ENCODE data around the gene PHF21B. TPM values are rescaled to one million over a fixed set of nuclear protein-coding genes. Genes with fewer than 3 reads are reported as not detected.
"Not testable (repeated sequence)": the region's sequence is repeated elsewhere in the genome, so short reads cannot be mapped to it uniquely, and the experiment has no call there.

PHF21B gene
- polyA plus RNA-seq, 1 donor (not counting 4 experiments of a cell fraction or from before 2014, with no cell fraction given), result not detected

DNA sequence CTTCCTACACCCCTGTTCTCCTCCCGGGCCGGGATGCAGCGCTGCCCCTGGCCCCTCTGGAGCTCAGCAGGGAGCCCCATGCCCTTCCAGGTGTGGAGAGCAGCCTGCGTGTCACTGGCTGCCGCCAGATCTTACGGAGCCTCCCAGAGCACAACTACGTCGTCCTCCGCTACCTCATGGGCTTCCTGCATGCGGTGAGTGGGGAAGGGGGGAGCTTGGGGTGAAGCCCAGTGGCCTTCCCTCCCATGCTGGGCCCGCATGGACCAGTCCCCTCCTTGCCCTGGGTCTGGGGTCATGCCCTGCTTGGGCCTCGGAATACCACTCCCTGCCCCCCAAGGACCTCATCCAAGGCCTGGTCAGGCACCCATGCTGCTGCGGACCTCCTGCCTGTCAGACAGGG, 150.2 kb downstream of the PHF21B start:
- H3K79me2 ChIP-seq (ENCODE audit: control insufficient read depth, insufficient read depth, low read length), result no peaks in the 10 kb centered on the region
- dilution Hi-C loops (cut with MboI; ENCODE audit: extremely low pct_ligation_motif_present, low sequenced_read_pairs), result no loop called here
- H2AFZ ChIP-seq (ENCODE audit: control insufficient read depth, low read length), result no peak overlapping the region
- H3K27me3 ChIP-seq (ENCODE audit: control insufficient read depth, extremely low read depth, insufficient read depth, low read length), result no peaks in the 10 kb centered on the region
- DNase-seq (ENCODE audit: low read depth, low spot score) (no peak), FAIRE-seq (no peak)
- no peaks in the 10 kb centered on the region for H3K9me1 ChIP-seq (ENCODE audit: control insufficient read depth, extremely low read depth, insufficient read depth, low read length)
- no peaks in the 10 kb centered on the region for H4K20me1 ChIP-seq (ENCODE audit: control insufficient read depth, extremely low read depth, insufficient read depth, low read length)
- no peak overlapping the region for H3K9ac ChIP-seq (ENCODE audit: control insufficient read depth, extremely low read depth, insufficient read depth, low read length)
- peaks cover 10% of the 10 kb centered on the region for H3K4me1 ChIP-seq (ENCODE audit: control insufficient read depth, extremely low read depth, insufficient read depth, low read length)
- no peak overlapping the region for H3K4me3 ChIP-seq (ENCODE audit: control insufficient read depth in 2 of 3, extremely low read depth in 1 of 3, insufficient read depth in 2 of 3, low read depth in 1 of 3, low read length in 3 of 3)
- H3K27ac ChIP-seq (ENCODE audit: control insufficient read depth, insufficient read depth, low read length), result no peak overlapping the region
- no peaks in the 10 kb centered on the region for H3K9me3 ChIP-seq (ENCODE audit: control insufficient read depth, low read depth, low read length)
- TF ChIP-seq, protein P1, sequence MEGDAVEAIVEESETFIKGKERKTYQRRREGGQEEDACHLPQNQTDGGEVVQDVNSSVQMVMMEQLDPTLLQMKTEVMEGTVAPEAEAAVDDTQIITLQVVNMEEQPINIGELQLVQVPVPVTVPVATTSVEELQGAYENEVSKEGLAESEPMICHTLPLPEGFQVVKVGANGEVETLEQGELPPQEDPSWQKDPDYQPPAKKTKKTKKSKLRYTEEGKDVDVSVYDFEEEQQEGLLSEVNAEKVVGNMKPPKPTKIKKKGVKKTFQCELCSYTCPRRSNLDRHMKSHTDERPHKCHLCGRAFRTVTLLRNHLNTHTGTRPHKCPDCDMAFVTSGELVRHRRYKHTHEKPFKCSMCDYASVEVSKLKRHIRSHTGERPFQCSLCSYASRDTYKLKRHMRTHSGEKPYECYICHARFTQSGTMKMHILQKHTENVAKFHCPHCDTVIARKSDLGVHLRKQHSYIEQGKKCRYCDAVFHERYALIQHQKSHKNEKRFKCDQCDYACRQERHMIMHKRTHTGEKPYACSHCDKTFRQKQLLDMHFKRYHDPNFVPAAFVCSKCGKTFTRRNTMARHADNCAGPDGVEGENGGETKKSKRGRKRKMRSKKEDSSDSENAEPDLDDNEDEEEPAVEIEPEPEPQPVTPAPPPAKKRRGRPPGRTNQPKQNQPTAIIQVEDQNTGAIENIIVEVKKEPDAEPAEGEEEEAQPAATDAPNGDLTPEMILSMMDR (optimal IDR thresholded peaks at IDR 0.05 in 1 of 3, IDR thresholded peaks at IDR 0.05 in 1 of 3, conservative IDR thresholded peaks at IDR 0.05 in 1 of 3; ENCODE audit: extremely low read depth in 1 of 3, insufficient read depth in 2 of 3, low read length in 3 of 3), result no peak
- TF ChIP-seq EZH2 (IDR thresholded peaks at IDR 0.05; ENCODE audit: low read length), result no peak
- H3K4me2 ChIP-seq (ENCODE audit: control insufficient read depth, extremely low read depth, insufficient read depth, low read depth, low read length), result no peak overlapping the region
- H3K36me3 ChIP-seq (ENCODE audit: control insufficient read depth in 2 of 2, extremely low read depth in 1 of 2, insufficient read depth in 2 of 2, low read length in 2 of 2), result peaks cover 0 to 15% of the 10 kb centered on the region in 2 experiments

DNA sequence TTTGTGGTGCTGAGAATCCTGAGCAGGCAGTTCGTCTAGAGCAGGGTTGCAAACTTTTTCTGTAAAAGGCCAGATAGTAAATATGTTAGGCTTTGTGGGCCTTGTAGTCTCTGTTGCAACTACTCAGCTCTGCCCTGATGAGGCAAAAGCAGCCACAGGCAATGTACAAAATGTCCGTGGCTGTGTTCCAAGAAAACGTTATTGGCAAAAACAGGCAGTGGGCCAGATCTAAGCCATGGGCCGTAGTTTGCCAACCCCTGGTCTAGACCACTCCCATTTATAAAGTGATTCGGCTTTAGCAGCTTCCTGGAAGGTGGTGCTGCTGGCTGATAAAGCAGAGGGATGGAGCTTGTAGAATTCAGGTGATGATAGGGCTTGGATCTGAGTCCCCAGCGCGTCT, 151.0 kb downstream of the PHF21B start:
- peaks cover 13% of the 10 kb centered on the region for H3K4me1 ChIP-seq (ENCODE audit: control insufficient read depth, extremely low read depth, insufficient read depth, low read length)
- H3K9me3 ChIP-seq (ENCODE audit: control insufficient read depth, low read depth, low read length); H2AFZ ChIP-seq (ENCODE audit: control insufficient read depth, low read length); H4K20me1 ChIP-seq (ENCODE audit: control insufficient read depth, extremely low read depth, insufficient read depth, low read length); dilution Hi-C loops (cut with MboI; ENCODE audit: extremely low pct_ligation_motif_present, low sequenced_read_pairs); DNase-seq (ENCODE audit: low read depth, low spot score); H3K4me2 ChIP-seq (ENCODE audit: control insufficient read depth, extremely low read depth, insufficient read depth, low read depth, low read length); H3K79me2 ChIP-seq (ENCODE audit: control insufficient read depth, insufficient read depth, low read length); H3K27me3 ChIP-seq (ENCODE audit: control insufficient read depth, extremely low read depth, insufficient read depth, low read length); H3K4me3 ChIP-seq (ENCODE audit: control insufficient read depth in 2 of 3, extremely low read depth in 1 of 3, insufficient read depth in 2 of 3, low read depth in 1 of 3, low read length in 3 of 3); H3K9ac ChIP-seq (ENCODE audit: control insufficient read depth, extremely low read depth, insufficient read depth, low read length); H3K9me1 ChIP-seq (ENCODE audit: control insufficient read depth, extremely low read depth, insufficient read depth, low read length): not testable (repeated sequence)
- FAIRE-seq, result peak; percentile 65
- peaks cover 0 to 15% of the 10 kb centered on the region in 2 experiments for H3K36me3 ChIP-seq (ENCODE audit: control insufficient read depth in 2 of 2, extremely low read depth in 1 of 2, insufficient read depth in 2 of 2, low read length in 2 of 2)
- peak overlapping the region; percentile 8 for H3K27ac ChIP-seq (ENCODE audit: control insufficient read depth, insufficient read depth, low read length)

DNA sequence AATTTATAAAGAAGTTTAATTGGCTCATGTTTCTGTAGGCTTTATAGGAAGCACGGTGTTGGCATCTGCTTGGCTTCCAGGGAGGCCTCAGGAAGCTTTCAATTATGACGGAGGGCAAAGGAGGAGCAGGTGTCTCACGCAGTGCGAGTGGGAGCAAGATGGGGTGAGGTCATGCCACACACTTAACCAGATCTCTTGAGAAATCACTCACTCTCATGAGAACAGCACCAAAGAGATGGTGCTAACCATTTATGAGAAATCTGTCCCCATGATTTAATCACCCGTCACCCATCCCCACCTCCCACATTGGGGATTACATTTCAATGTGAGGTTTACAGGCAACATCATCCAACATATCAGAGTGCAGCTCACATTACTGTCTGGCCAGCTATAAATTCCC, 153.9 kb downstream of the PHF21B start:
- Histone ChIP-seq H3K79me2 (ENCODE audit: control insufficient read depth, insufficient read depth, low read length) (no peaks in the 10 kb centered on the region), H3K27me3 (ENCODE audit: control insufficient read depth, extremely low read depth, insufficient read depth, low read length) (no peaks in the 10 kb centered on the region), H3K27ac (ENCODE audit: control insufficient read depth, insufficient read depth, low read length) (no peak overlapping the region), H3K9me3 (ENCODE audit: control insufficient read depth, low read depth, low read length) (no peaks in the 10 kb centered on the region), H3K9ac (ENCODE audit: control insufficient read depth, extremely low read depth, insufficient read depth, low read length) (no peak overlapping the region), H3K4me3 (ENCODE audit: control insufficient read depth in 2 of 3, extremely low read depth in 1 of 3, insufficient read depth in 2 of 3, low read depth in 1 of 3, low read length in 3 of 3) (no peak overlapping the region), H3K4me1 (ENCODE audit: control insufficient read depth, extremely low read depth, insufficient read depth, low read length) (peaks cover 18% of the 10 kb centered on the region), H4K20me1 (ENCODE audit: control insufficient read depth, extremely low read depth, insufficient read depth, low read length) (no peaks in the 10 kb centered on the region), H3K4me2 (ENCODE audit: control insufficient read depth, extremely low read depth, insufficient read depth, low read depth, low read length) (no peak overlapping the region), H2AFZ (ENCODE audit: control insufficient read depth, low read length) (no peak overlapping the region), H3K9me1 (ENCODE audit: control insufficient read depth, extremely low read depth, insufficient read depth, low read length) (no peaks in the 10 kb centered on the region), H3K36me3 (ENCODE audit: control insufficient read depth in 2 of 2, extremely low read depth in 1 of 2, insufficient read depth in 2 of 2, low read length in 2 of 2) (peaks cover 0 to 5% of the 10 kb centered on the region in 2 experiments)
- no peak for FAIRE-seq
- dilution Hi-C loops (cut with MboI; ENCODE audit: extremely low pct_ligation_motif_present, low sequenced_read_pairs), result no loop called here
- TF ChIP-seq, protein P1 (optimal IDR thresholded peaks at IDR 0.05 in 1 of 3, IDR thresholded peaks at IDR 0.05 in 1 of 3, conservative IDR thresholded peaks at IDR 0.05 in 1 of 3; ENCODE audit: extremely low read depth in 1 of 3, insufficient read depth in 2 of 3, low read length in 3 of 3), result no peak
- TF ChIP-seq EZH2 (IDR thresholded peaks at IDR 0.05; ENCODE audit: low read length), result no peak
- DNase-seq (ENCODE audit: low read depth, low spot score), result no peak

DNA sequence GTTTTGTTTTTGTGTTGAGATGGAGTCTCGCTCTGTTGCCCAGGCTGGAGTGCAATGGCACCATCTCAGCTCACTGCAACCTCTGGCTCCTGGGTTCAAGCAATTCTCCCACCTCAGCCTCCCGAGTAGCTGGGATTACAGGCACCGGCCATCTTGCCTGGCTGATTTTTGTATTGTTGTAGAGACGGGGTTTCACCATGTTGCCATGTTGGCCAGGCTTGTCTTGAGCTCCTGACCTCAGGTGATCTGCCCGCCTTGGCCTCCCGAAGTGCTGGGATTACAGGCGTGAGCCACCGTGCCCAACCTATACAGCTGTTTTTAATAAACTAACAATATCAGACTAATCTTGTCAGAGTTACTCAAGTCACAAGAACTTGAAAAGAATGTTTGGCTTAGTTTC, 155.2 kb downstream of the PHF21B start:
- Histone ChIP-seq H3K27ac (ENCODE audit: control insufficient read depth, insufficient read depth, low read length) (peak overlapping the region; percentile 74), H3K4me1 (ENCODE audit: control insufficient read depth, extremely low read depth, insufficient read depth, low read length) (peaks cover 18% of the 10 kb centered on the region)
- H3K36me3 ChIP-seq (ENCODE audit: control insufficient read depth in 2 of 2, extremely low read depth in 1 of 2, insufficient read depth in 2 of 2, low read length in 2 of 2); H3K27me3 ChIP-seq (ENCODE audit: control insufficient read depth, extremely low read depth, insufficient read depth, low read length); H2AFZ ChIP-seq (ENCODE audit: control insufficient read depth, low read length); FAIRE-seq; H3K9ac ChIP-seq (ENCODE audit: control insufficient read depth, extremely low read depth, insufficient read depth, low read length); dilution Hi-C loops (cut with MboI; ENCODE audit: extremely low pct_ligation_motif_present, low sequenced_read_pairs); H3K9me3 ChIP-seq (ENCODE audit: control insufficient read depth, low read depth, low read length); H3K9me1 ChIP-seq (ENCODE audit: control insufficient read depth, extremely low read depth, insufficient read depth, low read length); H3K79me2 ChIP-seq (ENCODE audit: control insufficient read depth, insufficient read depth, low read length); H4K20me1 ChIP-seq (ENCODE audit: control insufficient read depth, extremely low read depth, insufficient read depth, low read length); H3K4me2 ChIP-seq (ENCODE audit: control insufficient read depth, extremely low read depth, insufficient read depth, low read depth, low read length); H3K4me3 ChIP-seq (ENCODE audit: control insufficient read depth in 2 of 3, extremely low read depth in 1 of 3, insufficient read depth in 2 of 3, low read depth in 1 of 3, low read length in 3 of 3); DNase-seq (ENCODE audit: low read depth, low spot score): not testable (repeated sequence)

Data from keratinocyte (primary cell).